GM23248 (cell line): ENCODE measurements around the gene EPDR1.

ENCODE experiments used
- EZH2 ChIP-seq: fragments of 200-600 bp; sonication (generic); IDR thresholded peaks from 2 replicates; pipeline ENCODE4 v1.6.1; 2018; ENCODE audit warnings: antibody characterized with exemption, mild to moderate bottlenecking; ENCODE audit not compliant: insufficient read depth, poor library complexity, severe bottlenecking
- EZH2phosphoT487 ChIP-seq: fragments of 200-600 bp; sonication (generic); IDR thresholded peaks from 2 replicates; pipeline ENCODE4 v1.6.1; 2018; ENCODE audit warnings: antibody characterized with exemption, moderate library complexity, mild to moderate bottlenecking, low read depth; ENCODE audit not compliant: insufficient read depth

DNA sequence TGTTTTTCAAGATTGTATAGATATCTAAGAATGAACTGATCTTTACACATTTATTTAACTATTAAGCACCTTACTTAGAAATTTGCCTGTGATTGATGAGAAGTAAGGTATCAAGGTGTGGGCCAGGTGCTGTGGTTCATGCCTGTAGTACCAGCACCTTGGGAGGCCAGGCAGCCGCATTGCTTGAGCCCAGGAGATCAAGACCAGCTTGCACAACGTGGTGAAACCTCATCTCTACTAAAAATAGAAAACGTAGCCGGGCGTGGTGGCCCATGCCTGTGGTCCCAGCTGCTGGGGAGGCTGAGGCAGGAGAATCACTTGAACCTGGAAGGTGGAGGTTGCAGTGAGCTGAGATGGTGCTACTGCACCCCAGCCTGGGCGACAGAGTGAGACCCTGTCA lies 38.4 kb upstream of the EPDR1 start:
- TF ChIP-seq EZH2phosphoT487 = no peak
- no peak for TF ChIP-seq EZH2
